ENCODE results near the gene KRT14. TPM values are rescaled to one million over a fixed set of nuclear protein-coding genes. Genes with fewer than 3 reads are reported as not detected.
"Not testable (repeated sequence)": the region's sequence is repeated elsewhere in the genome, so short reads cannot be mapped to it uniquely, and the experiment has no call there.

Gene KRT14
- total and polyA plus RNA-seq, 9 donors: 0.38 to 1.1 (median 0.75) TPM; not detected in 6

DNA sequence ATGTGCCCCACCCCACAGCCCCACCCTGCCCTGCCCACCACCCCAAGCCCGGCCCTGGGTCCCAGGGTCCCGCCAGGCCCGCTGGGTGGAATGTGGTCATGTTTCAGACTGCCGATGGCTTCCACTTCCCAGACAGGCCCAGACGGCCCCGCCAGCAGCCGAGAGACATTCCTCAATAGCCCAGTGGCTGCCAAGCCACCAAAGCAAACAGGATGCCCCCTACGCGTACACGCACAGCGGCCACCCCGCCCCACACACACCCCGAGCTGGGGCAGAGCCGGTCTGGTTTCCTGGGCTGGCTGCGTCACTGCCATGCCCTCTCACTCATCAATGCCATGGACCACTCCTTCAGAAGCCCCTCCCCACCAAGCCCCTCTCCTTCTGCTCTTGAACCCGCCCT is 38.9 kb upstream of the KRT14 start:
- Histone ChIP-seq H3K27ac (no peak overlapping the region), H3K27me3 (no peaks in the 10 kb centered on the region), H3K9me3 (no peaks in the 10 kb centered on the region), H3K4me1 (ENCODE audit: insufficient read depth) (peaks cover 2% of the 10 kb centered on the region), H3K4me3 (no peak overlapping the region), H3K36me3 (no peaks in the 10 kb centered on the region)
- peak in 1 of 5 donors; percentile 34 for DNase-seq
- WGBS, 3 donors: 82 to 87% (median 84%) methylated on average over 16 of the region's 16 CpGs
- TF ChIP-seq POLR2A (IDR thresholded peaks at IDR 0.05): no peak
- no peak for TF ChIP-seq EP300 (IDR thresholded peaks at IDR 0.05)
- TF ChIP-seq CTCF (IDR thresholded peaks at IDR 0.05): no peak
- intact Hi-C loops (cut with DNase I): no loop called here

DNA sequence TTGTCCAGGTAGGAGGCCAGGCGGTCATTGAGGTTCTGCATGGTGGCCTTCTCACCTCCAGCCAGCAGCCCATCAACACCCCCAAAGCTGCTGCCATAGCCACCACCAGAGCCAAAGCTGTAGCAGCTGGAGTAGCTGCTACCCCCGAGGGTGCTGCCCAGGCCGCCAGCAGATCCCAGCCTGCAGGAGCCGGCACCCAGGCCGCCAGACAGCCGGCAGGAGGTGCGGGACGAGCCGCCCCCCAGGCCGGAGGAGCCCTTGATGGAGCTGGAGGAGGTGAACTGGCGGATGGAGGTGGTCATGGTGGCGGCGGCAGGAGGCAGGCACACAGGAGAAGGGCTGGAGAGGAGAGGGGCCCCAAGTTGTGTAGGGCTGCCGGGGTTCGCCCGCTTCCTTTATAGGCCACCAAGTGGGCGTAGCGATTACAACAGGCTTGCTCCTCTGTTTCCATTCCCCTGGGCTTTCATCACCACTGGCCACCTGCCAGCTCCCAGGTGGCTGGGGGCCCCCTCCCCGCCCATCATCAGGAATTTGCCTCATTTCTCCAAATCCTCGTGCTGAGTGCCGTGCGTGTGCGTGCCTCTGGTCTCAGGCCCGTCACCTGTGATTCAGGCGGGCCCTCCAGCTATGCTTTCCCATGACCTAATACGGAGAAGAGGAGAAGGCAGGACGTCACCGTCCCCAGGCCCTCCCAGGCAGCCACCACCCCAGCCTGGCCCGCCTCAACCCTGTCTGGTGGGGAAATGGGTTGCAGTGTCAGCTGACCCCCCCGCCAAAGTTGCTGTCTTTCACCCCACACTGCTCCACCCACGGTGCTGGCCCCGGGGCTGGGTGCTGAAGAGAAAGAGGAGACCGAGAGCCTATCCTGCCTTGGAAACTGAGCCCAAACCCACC is 37.8 kb upstream of the KRT14 start, which contains the start of gene KRT17:
TSS of gene KRT17 (minus strand) at position 368 of the 894 bp plus-strand sequence. CDS start at position 302, 66 bp downstream.
- WGBS, 3 donors: 77 to 79% (median 78%) methylated on average over 33 of the region's 33 CpGs
- Histone ChIP-seq H3K9me3 (no peaks in the 10 kb centered on the region), H3K4me1 (ENCODE audit: insufficient read depth) (peaks cover 2% of the 10 kb centered on the region), H3K36me3 (no peaks in the 10 kb centered on the region), H3K4me3 (no peak within 1 kb of the TSS), H3K27ac (no peak within 1 kb of the TSS), H3K27me3 (no peaks in the 10 kb centered on the region)
- intact Hi-C loops (cut with DNase I): no loop called here
- peak in 1 of 5 donors; percentile 34 for DNase-seq
- TF ChIP-seq EP300 (IDR thresholded peaks at IDR 0.05): no peak
- no peak for TF ChIP-seq CTCF (IDR thresholded peaks at IDR 0.05)
- TF ChIP-seq POLR2A (IDR thresholded peaks at IDR 0.05): no peak

- H3K4me1 ChIP-seq (ENCODE audit: insufficient read depth); H3K27me3 ChIP-seq; H3K36me3 ChIP-seq; H3K27ac ChIP-seq; intact Hi-C loops (cut with DNase I); H3K9me3 ChIP-seq; H3K4me3 ChIP-seq: not testable (repeated sequence)
- DNase-seq: peak in 1 of 5 donors; percentile 23
- 67 to 75% (median 75%) methylated on average over 10 of the region's 10 CpGs for WGBS, 3 donors
Measured at GRCh38 chr17:41623184-41623861, 36.6 kb upstream of the KRT14 start.

DNA sequence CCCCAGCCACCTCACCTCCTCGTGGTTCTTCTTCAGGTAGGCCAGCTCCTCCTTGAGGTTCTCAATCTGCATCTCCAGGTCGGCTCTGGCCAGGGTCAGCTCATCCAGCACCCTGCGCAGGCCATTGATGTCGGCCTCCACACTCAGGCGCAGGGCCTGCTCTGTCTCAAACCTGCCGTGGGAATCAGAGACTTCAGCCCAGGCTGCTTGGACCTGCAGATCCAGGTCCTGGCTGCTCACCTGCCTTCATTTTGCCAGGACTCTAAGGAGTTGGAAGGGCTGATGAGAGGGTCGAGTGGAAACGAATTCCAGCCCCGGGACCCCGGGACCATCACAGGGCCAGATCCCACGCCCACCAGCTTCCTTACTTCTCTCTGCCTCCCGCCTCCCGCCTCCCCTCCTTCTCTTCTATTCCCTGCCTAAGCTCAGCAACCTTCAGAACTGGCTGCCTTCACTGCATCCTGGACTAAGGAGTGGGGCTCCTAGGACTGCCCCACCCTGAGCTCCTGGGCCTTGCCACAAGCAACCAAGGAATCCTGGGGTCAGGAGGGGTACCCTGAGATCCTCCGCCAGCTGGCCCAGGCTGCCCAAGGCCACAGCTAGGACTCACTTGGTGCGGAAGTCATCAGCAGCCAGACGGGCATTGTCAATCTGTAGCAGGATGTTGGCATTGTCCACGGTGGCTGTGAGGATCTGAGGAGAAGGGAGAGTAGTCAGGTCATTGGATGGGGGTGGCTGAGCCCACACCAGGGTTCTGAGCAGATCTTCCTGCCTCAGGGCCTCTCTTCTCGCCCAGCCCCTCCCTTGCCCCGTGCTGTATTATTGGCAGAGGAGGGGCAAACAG is 35.9 kb upstream of the KRT14 start:
- H3K4me3 ChIP-seq; H3K27ac ChIP-seq; H3K36me3 ChIP-seq; intact Hi-C loops (cut with DNase I); H3K9me3 ChIP-seq; H3K4me1 ChIP-seq (ENCODE audit: insufficient read depth); H3K27me3 ChIP-seq: not testable (repeated sequence)
- DNase-seq: peak in 1 of 5 donors; percentile 13
- WGBS, 3 donors: 75 to 83% (median 79%) methylated on average over 19 of the region's 19 CpGs

DNA sequence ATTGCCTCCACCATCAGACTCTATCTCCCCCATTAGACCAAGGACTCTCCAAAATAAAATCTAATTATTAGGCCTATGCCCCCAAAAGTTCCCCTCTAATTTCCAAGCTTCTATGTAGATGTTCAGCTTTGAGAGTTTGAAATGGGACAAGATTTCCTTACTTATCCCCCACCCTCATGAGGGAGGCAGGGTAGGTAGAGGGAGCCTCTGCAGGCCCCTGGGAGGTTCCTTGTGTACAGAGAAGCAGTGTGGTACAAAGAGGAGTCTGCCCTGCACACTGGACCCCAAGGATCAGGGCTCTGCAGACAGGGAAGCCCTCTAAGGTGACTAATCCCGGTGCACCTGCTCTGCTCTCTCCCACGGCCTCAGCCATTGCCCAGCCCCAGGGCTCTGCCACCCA is 35.2 kb upstream of the KRT14 start:
- H3K4me1 ChIP-seq (ENCODE audit: insufficient read depth): peaks cover 2% of the 10 kb centered on the region
- H3K9me3 ChIP-seq: no peaks in the 10 kb centered on the region
- intact Hi-C loops (cut with DNase I): no loop called here
- no peaks in the 10 kb centered on the region for H3K27me3 ChIP-seq
- 89 to 94% (median 90%) methylated on average over 2 of the region's 2 CpGs for WGBS, 3 donors
- TF ChIP-seq POLR2A (IDR thresholded peaks at IDR 0.05): no peak
- TF ChIP-seq CTCF (IDR thresholded peaks at IDR 0.05): no peak
- TF ChIP-seq EP300 (IDR thresholded peaks at IDR 0.05): no peak
- H3K36me3 ChIP-seq: no peaks in the 10 kb centered on the region
- DNase-seq: no peak
- no peak overlapping the region for H3K4me3 ChIP-seq
- H3K27ac ChIP-seq: no peak overlapping the region

DNA sequence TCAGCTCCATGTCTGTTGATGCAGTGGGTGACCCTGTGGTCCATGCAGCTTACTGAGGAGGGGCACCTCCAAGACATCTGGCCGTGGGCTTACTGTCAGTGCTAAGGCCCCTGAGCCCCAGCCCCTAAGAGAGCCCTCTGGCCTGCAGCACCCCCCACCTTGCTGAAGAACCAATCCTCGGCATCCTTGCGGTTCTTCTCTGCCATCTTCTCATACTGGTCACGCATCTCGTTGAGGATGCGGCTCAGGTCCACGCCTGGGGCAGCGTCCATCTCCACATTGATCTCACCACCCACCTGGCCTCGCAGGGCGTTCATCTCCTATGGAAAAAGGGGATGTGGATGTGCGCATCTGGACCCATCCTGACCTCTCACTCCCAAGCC is 34.7 kb upstream of the KRT14 start:
- DNase-seq; H3K27ac ChIP-seq; H3K4me1 ChIP-seq (ENCODE audit: insufficient read depth); H3K4me3 ChIP-seq; H3K9me3 ChIP-seq; intact Hi-C loops (cut with DNase I); H3K36me3 ChIP-seq; H3K27me3 ChIP-seq: not testable (repeated sequence)
- WGBS, 3 donors: 93 to 95% (median 93%) methylated on average over 11 of the region's 11 CpGs

All from ovary (tissue), 9 donors.